Activated CD4-positive, alpha-beta T cell treated with anti-CD3 and anti-CD28 coated beads for 1 hour (primary cell): Measurements from ENCODE around the gene RAB3GAP1.
A peak's percentile ranks its signal among the peaks of the same experiment; 100 is the strongest.
"Not testable (repeated sequence)": the region's sequence is repeated elsewhere in the genome, so short reads cannot be mapped to it uniquely, and the experiment has no call there.

Source experiments
- DNase-seq: peaks from one replicate; pipeline ENCODE4 v3.0.0-alpha.2; 2020

The RAB3GAP1 gene

DNA sequence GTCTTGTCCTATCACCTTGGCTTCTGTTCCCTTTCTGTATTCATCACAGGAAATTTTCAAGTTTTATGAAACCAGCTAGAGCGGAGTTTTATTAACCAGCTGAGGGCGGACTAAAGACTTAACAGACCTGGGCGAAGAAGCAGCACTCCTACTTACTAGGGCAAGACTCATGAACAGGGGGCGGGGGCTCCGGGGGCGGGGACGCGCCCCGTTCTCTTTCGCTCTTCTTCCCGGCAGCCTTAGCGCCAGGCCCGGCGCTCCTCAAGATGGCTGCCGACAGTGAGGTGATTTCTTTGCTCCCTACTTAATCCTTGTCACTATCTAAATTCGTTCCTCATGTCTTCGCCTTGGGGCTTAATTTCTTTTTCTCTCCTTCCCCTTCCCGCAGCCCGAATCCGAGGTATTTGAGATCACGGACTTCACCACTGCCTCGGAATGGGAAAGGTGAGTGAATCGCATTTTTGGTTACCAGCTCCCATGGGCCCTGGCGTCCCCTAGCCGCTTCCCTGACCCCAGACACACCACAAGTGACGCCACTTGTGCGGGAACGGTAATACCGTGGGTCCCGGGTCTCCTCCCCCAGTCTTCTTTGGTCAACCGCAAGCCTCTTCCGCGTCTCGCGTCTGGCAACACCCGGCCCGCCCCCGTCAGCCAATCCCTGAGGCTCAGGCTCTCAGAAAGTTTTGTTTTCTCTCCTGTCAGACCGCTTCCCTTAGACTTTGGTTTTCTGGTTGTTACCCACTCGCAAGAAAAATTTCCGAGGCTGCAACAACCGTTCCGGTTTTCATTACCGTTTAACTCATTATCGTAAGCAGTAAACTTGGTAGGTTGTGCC lies at the start of gene RAB3GAP1:
TSS of gene RAB3GAP1 (plus strand) at position 251 of the 835 bp plus-strand sequence. CDS start at position 267, 16 bp downstream.
- DNase-seq, result peak; percentile 87

DNA sequence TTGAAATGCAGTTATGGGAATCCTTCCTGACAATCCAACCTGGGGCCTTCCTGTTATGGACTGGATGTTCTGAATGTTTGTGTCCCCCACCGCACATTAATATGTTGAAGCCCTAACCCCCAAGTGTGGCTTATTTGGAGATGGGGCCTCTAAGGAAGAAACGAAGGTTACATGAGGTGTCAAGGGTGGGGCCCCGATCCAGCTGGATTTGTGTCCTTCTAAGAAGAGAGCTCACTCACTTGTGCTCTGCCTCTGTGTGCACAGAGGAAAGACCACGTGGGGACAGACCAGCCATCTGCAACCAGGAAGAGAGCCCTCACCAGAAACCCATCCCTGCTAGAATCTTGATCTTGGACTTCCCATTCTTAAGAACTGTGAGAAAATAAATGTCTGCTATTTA lies 49.3 kb upstream of the RAB3GAP1 start:
- no peak for DNase-seq

DNA sequence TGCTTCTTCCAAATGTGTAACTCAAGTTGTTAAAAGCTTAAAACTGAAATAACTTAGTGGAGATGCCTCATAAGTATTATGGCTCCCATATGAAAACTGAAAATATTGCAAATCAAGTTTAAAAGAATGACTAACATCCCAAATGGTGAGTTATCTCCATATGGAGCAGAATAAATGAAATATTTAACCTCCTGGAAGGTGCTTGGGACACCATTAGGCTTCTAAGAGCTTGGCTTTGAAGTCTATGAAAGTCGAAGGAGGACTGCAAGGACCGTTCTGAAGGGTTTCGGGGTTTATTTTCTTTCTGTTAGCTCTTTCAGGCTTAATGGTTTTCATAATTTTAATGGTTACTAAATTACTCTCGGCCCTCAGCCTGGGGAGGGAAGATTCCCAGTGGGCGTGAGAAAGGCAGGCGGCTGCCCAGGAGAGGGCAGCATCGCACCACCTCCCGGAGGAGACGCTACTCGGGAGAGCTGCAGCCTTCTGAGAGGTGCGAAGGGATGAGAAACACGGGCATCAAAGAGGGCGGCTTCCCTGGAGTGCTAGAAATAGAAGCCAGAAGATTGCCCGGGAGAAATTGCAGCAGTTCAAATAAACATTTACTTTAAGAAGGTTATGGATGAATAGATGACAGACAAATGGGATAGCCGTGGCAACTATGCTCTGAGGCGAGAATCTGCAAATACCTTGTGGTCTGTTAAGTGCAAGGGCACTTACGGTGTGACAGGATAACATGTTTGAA lies 47.9 kb upstream of the RAB3GAP1 start:
- peak; percentile 67 for DNase-seq

DNA sequence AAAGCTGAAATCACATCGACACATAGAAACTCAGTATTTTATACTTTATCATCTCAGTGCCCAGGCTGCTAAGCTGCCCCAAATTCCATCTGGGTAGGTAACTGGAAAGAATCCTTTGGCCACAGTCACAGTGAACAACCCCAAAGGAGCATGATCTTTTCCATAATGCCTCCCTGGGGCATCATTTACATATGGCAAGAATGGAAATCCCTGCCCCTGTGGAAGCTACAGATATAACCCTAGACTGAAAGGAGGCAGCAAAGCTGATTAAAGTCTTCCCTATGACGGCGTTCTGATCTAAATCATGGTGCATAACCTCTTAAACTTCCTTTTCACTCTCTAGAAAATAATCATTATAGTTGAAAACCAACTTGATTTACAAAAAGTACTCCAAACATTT lies 46.3 kb upstream of the RAB3GAP1 start:
- DNase-seq, result no peak

DNA sequence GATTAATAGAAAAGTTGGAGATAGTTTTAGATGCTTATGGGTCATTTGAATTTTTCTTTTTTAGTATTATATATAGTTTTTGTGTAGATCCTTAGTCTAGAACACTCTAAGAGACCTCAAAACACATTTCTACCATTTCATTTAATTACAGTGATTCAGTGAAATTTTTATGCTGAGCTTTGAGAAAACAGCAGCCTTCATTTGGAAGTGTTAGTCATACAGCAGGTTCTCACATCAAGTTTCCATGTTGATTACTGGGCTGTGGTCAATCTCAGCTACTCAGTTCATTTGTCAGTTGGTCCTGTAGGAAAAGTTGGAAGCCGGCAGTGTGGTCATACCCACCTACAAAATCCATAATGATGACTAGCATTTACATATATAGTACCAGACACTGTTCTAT lies 42.8 kb upstream of the RAB3GAP1 start:
- no peak for DNase-seq

DNA sequence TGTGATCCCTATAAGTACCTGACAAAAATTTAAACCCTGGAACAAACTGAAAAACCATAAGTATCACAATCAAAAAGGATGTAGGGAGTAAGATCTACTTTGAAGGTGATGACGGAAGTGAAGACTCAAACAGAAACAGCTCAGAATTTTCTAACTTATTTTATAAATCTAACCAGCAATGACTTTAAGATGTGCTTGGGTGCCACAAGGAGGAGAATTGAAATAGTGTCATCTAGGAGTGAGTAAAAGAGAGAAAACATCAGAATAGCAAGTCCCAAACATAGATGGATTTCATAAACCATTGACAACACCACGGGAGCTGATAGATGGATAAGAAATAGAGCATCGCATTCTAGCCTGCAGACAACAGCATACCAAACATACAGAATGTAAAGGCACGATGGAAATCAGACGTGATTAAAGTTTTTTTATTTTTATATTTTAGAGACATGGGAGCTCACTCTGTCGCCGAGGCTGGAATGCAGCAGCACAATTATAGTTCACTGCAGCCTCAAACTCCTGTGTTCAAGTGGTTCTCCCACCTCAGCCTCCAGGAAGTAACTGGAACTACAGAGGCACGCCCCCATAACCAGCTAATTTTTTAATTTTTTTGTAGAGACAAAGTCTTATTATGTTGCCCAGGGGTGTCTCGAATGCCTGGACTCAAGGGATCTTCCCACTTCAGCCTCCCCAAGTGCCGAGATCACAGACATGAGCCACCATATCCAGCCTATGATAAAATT lies 41.7 kb upstream of the RAB3GAP1 start:
- DNase-seq, result no peak

DNA sequence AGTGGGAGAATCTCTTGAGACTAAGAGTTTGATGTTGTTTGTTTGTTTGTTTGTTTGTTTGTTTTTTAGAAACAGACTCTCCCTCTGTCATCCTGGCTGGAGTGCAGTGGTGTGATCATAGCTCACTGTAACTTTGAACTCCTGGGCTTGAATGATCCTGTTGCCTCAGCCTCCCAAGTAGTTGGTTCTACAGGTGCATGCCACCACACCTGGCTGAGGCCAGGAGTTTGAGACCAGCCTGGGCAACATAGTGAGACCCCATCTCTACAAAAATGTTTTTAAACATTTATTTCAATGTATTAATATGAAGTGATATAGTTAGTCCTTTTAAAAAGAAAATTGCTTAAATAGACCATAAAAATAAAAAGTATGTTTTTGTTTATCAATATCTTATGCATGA lies 40.5 kb upstream of the RAB3GAP1 start:
- DNase-seq, result no peak

DNA sequence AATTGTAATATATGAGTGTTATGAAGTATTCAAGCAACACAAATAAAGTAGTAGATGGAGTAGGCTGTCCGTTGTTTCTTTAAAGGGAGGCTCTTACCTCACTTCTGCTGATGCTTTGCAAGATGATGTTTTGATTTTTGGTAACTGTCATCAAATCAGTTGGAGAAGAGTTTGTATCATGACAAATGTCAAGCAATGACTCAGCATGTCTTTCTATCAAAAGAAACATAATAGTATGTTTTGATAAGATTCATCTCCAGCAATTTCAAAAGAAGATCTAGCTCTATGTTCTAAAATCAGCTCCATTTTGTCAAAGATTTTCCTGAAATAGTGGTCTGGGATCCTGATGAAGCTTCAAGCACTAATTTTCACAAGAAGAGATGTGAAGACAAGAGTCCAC lies 30.5 kb upstream of the RAB3GAP1 start:
- no peak for DNase-seq

DNA sequence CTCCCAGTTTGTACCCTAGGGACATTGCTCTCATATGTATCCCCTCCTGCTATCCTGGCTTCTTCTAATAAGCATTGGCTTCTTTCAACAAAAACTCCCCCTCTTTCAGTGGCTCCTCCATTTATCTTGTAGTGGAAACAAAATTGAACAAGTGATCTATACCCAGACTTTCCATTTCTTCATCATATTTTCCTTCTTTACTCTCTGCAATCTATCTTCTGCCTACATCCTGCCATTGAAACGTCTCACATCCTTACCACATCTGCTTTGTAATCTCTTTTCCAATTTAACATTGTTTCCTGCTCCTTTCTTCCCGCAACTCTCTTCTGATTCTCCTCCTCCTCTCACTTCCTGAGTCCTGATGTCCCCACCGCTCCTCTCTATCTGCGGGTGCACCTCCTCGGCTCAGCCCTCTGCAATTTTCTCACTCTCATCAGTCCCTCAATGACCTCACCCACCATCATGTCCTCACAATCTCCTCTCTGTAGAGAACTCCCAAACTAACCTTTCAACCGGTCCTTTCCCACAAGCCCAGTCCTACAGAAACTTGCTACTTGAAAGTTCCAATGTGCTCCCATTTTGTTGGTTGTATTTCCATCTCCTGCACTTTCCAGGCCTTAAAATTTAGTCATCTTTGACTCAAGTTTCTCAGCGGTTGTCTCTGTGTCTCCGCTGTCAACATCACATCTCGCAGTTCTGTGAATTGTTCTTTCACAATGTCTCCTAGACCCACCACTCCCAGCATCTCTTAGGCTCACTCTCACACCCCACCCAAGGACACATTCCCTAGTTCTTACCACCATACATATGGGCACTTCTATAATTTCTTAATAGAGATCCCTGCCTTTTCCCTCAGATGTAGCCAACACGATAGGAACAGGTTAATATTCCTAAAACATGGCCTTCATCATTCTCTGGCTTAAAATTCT lies 28.9 kb upstream of the RAB3GAP1 start:
- DNase-seq, result no peak

DNA sequence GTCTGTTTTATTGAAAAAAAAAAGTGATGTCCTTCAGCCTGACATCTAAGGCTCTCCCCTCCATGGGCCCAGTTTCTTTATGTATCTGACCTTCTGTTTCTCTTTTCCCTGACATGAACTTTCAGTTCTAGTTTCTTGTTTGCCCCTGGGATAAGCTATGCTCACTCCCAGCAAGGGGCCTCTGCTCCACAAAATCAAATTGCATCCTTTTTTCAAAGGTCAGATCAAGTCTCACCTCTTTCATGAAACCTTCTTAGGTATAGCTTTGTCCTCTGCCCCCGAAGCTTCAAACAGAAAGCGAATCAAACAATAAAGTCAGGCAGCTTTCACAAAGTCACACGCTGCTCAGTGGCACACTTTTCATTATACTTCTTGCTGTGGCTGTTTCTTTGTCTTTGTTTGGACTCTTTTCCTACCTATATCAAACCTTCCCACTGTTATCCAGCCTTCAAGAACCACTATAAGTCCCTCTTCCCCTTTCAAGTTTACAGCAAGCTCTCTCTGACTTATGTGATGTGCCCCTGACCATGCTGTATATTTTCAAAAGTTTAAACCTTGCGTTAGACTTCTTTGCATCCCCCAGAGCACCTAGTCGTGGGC lies 28.1 kb upstream of the RAB3GAP1 start:
- DNase-seq, result no peak

DNA sequence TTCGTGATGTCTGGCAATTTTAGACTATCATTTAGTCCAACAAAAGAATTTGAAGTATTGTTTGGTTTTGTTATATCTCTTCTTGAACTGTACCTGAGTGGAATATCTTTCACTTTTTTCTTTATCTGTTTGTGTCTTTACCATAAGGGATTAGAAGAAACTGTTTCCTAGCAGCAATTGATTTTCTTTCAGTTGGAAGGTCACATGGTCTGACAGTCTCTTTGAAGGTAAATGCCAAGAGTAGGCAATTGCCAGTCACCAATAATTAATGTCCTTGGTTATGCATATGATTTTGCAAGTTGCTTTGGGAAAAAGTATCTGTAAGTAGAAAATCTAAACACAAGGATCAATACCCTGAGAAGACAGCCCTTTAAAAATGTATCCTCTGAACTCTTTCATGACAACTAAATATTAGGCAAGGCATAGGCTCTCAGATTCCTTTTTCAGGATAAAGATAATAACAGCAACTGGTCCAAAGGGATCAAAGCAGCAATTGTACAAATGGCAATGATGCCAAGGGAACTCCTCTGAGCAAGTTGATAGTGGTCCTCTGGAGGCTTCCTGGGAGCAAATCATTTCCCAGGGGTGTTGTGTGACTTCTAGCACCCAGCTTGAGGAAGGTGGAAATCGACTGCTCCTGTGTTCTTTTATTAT lies 22.5 kb upstream of the RAB3GAP1 start:
- DNase-seq, result no peak

DNA sequence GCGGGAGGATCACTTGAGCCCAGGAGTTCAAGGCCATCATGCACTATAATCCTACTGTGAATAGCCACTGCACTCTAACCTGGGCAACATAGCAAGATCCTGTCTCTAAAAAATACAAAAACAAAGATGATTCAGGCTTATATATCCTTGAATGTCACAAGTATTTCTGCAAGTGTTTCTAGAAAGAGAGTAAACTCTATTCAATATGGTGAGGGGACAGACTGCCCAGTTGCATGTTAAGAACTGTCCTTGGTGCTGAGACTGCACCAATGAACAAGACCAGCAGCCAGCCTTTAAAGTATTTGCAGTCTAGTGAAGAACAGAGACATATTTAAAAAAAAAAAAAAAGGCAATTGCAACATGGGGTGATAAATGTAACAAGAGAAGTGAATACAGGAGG lies 21.3 kb upstream of the RAB3GAP1 start:
- DNase-seq, result no peak

DNA sequence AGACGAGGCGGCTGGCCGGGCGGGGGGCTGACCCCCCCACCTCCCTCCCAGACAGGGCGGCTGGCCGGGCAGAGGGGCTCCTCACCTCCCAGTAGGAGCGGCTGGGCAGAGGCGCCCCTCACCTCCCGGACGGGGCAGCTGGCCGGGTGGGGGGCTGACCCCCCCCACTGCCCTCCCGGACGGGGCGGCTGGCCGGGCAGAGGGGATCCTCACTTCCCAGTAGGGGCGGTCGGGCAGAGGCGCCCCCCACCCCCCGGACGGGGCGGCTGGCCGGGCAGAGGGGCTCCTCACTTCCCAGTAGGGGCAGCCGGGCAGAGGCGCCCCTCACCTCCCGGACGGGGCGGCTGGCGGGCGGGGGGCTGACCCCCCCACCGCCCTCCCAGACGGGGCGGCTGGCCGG lies 18.9 kb upstream of the RAB3GAP1 start:
- DNase-seq, result not testable (repeated sequence)

DNA sequence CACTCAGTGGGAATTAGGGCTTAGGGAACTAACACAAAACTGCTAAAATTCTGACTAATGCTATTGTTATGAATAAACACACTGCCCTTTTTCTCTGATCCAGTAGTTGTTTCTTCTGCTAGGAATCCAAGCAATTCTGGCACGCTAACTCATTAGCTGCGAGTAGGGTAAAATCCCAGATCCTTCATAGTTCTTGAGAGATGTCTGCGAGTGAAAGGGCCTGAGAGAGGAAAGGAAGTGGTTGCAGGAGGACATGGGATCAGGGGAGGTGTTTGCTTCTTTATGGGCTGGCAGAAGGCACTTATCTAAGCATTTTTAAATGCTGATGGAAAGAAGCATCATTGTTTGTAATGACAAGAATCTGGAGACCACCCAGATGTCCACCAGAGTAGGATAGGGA lies 14.3 kb upstream of the RAB3GAP1 start:
- no peak for DNase-seq

DNA sequence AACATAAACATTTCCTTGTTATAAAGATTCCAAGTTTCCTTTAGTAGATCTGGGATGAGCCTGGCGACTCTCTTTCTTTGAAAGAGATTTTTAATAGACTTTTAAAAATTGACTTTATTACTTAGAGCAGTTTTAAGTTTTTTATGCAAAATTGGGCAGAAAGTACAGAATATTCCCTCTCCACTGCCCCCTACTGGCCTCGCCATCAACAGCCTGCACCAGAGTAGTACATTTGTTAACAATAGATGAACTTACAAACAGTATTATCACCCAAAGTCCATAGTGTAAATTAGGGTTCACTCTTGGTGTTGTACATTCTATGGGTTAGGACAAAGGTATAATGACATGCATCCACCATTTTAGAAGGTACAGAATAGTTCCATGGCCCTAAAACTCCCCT lies 8.7 kb upstream of the RAB3GAP1 start:
- no peak for DNase-seq

DNA sequence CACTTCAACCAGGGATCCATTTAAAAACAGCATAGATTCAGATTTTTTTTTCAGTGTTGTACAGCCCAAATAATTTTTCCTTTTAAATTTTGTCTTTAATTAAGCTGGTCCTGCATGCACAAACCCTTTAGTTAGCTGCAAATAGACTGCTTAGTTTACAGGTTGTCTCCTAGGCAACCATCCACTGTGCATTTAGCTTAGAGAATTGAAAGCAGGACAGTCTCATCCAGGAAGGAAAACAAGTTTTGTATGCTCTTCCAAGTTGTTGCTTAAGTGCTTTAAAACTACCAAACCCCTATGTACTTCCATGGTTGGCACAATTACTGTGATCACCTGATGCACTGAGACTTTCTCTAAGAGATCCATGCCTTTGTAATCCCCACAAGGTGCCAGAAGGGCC lies 4.8 kb upstream of the RAB3GAP1 start, which contains the start of gene MAP3K19:
TSS of gene MAP3K19 (minus strand) at position 148 of the 400 bp plus-strand sequence. CDS start 22,800 bp downstream, outside the sequence.
- no peak for DNase-seq

DNA sequence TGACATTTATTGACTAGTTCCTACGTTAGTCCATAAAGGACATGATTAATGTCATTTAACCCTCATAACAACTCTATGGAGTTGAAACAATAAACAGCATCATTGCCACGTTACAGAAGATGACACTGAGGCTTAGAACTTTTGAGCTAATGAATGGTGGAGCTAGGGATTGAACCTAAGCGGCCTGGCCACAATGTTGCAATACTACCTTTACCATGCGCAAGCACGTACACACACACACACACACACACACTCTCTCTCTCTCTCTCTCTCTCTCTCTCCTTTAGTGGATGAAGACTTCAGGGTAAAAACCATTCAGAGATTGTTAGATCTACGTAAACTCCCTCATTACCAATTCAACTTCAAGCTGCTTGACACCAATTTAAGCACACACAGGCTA lies 4.0 kb upstream of the RAB3GAP1 start:
- no peak for DNase-seq

DNA sequence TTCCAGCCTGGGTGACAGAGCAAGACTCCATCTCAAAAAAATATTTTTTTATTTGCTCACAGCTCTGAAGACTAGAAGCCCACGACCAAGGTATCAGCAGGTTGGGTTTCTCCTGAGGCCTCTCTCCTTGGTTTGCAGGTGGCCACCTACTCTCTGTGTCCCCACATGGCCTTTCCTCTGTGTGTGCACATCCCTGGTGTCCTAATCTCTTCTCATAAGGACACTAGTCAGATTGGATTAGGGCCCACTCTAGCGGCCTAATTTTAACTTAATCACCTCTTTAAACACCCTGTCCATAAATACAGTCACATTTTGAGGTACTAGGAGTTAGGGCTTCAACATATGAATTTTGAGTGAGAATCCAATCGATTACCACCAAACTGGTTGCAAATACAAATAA lies 2.0 kb upstream of the RAB3GAP1 start:
- no peak for DNase-seq

DNA sequence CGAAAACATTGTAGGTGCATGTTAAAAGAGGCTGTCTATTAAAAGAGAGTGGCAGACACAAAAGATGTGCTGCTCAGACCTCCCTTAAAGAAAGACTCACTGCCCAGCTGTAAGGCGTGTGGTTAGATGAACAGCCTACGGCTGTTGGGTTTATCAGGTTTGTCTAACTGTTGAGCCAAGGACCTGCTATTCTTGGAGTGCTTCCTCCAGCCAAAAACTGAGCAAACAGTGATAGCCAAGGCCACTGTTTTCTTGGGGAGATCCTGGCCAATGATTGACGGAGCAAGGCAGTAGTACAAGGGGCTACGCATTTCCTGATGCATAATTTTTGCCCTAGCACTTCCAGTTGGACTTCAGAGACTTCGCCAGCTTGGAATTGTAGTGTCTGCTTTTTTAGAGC lies 1.4 kb upstream of the RAB3GAP1 start:
- DNase-seq, result no peak

DNA sequence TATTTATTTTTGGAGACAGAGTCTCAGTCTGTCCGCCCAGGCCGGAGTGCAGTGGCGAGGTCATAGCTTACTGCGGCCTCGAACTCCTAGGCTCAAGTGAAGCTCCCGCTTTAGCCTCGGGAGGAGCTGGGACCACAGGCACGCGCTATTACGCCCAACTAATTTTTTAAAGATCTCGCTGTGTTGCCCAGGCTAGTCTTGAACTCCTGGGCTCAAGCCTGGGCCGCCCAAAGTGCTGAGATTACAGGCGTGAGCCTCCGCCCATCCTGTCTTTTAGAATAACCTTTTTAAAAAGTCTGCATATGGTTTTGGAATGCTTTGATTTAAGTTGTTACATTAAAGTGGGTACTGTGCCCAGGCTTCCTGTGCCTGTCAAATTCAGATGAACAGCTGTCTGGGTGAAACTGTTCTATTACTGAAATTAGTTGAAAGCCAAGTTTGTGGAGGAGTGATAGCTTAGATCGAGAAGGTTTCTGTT lies 944 bp downstream of the RAB3GAP1 start:
- no peak for DNase-seq

DNA sequence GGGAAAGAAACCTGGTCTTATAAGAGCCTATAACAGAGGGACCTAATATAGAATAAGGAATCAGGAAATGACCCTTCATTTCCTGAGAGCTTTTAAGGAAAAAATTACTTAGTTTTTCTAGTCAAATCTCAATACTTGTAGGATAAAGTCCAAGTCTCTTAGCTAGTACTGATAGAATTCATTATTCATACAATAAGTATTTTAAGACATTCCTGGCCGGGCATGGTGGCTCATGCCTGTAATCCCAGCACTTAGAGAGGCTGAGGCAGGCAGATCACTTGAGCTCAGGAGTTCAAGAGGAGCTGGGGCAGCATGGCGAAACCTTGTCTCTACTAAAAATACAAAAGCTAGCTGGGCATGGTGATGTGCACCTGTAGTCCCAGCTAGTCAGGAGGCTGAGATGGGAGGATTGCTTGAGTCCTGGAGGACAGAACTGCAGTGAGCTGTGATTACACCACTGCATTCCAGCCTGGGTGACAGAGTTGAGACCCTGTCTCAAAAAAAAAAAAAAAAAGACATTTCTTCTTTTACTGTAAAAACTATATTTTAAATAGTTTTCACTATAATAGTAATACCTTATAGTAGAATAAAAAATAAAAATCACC lies 3.2 kb downstream of the RAB3GAP1 start:
- no peak for DNase-seq
